ENCODE results near the gene OSER1. TPM values are rescaled to one million over a fixed set of nuclear protein-coding genes. Genes with fewer than 3 reads are reported as not detected.

The OSER1 gene
- total RNA-seq, 4 donors from 2014 or later, result 45.2 to 94.4 (median 71.0) TPM

GRCh38 chr20:44203161-44203560 is 7.4 kb downstream of the OSER1 start:
- no peak overlapping the region for H3K4me3 ChIP-seq
- 49% methylated on average over 2 of the region's 2 CpGs for WGBS
- H3K27ac ChIP-seq (replicated peaks in 1 of 4), result peak overlapping the region; percentile 61 to 99 (median 86)
- H3K36me3 ChIP-seq, result peaks cover 8 to 70% (median 48%) of the 10 kb centered on the region in 4 donors
- no peak for DNase-seq (ENCODE audit: extremely low spot score)
- H3K9me3 ChIP-seq, result no peaks in the 10 kb centered on the region
- H3K4me1 ChIP-seq, result peaks cover 76 to 93% (median 87%) of the 10 kb centered on the region in 4 donors
- intact Hi-C loops (cut with DNase I), result no loop called here
- H3K27me3 ChIP-seq, result no peaks in the 10 kb centered on the region
- TF ChIP-seq, protein P1, sequence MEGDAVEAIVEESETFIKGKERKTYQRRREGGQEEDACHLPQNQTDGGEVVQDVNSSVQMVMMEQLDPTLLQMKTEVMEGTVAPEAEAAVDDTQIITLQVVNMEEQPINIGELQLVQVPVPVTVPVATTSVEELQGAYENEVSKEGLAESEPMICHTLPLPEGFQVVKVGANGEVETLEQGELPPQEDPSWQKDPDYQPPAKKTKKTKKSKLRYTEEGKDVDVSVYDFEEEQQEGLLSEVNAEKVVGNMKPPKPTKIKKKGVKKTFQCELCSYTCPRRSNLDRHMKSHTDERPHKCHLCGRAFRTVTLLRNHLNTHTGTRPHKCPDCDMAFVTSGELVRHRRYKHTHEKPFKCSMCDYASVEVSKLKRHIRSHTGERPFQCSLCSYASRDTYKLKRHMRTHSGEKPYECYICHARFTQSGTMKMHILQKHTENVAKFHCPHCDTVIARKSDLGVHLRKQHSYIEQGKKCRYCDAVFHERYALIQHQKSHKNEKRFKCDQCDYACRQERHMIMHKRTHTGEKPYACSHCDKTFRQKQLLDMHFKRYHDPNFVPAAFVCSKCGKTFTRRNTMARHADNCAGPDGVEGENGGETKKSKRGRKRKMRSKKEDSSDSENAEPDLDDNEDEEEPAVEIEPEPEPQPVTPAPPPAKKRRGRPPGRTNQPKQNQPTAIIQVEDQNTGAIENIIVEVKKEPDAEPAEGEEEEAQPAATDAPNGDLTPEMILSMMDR (IDR thresholded peaks at IDR 0.05), result no peak
- no peak for TF ChIP-seq EP300 (IDR thresholded peaks at IDR 0.05)
- no peak for TF ChIP-seq POLR2A (IDR thresholded peaks at IDR 0.05; ENCODE audit: low read depth)
- TF ChIP-seq POLR2AphosphoS5 (IDR thresholded peaks at IDR 0.05), result peak; percentile 40 to 51

DNA sequence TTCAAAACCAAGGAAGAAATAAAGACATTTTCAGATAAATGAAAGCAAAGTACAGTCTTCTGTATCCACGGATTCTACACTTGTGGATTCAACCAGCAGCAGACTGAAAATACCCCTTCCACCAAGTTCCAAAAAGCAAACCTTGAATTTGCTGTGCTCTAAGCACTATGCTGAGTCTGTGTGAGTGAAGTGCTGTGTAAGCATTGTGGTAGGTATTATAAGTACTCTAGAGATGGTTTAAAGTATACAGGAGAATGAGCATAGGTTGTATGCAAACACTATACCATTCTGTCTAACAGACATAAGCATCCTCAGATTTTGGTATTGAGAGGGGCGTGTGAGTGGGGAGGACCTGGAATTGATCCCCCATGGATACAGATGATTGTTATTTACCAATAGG is 9.6 kb downstream of the OSER1 start:
- H3K27ac ChIP-seq (replicated peaks in 1 of 4), result peak overlapping the region; percentile 61 to 99 (median 86)
- peaks cover 25 to 87% (median 63%) of the 10 kb centered on the region in 4 donors for H3K36me3 ChIP-seq
- H3K4me3 ChIP-seq, result no peak overlapping the region
- intact Hi-C loops (cut with DNase I), result no loop called here
- TF ChIP-seq, protein P1 (IDR thresholded peaks at IDR 0.05), result no peak
- TF ChIP-seq POLR2AphosphoS5 (IDR thresholded peaks at IDR 0.05) (no peak), POLR2A (IDR thresholded peaks at IDR 0.05; ENCODE audit: low read depth) (no peak), EP300 (IDR thresholded peaks at IDR 0.05) (no peak)
- no peak for DNase-seq (ENCODE audit: extremely low spot score)
- no peaks in the 10 kb centered on the region for H3K9me3 ChIP-seq
- peaks cover 55 to 74% (median 72%) of the 10 kb centered on the region in 4 donors for H3K4me1 ChIP-seq
- no peaks in the 10 kb centered on the region for H3K27me3 ChIP-seq
- 61% methylated on average over 2 of the region's 2 CpGs for WGBS

GRCh38 chr20:44200371-44200770 is 10.2 kb downstream of the OSER1 start:
- TF ChIP-seq, protein P1 (IDR thresholded peaks at IDR 0.05), result no peak
- TF ChIP-seq EP300 (IDR thresholded peaks at IDR 0.05) (no peak), POLR2AphosphoS5 (IDR thresholded peaks at IDR 0.05) (no peak), POLR2A (IDR thresholded peaks at IDR 0.05; ENCODE audit: low read depth) (no peak)
- Histone ChIP-seq H3K27me3 (no peaks in the 10 kb centered on the region), H3K27ac (replicated peaks in 1 of 4) (peak overlapping the region; percentile 61 to 99 (median 86)), H3K4me3 (no peak overlapping the region), H3K9me3 (no peaks in the 10 kb centered on the region), H3K4me1 (peaks cover 50 to 68% (median 67%) of the 10 kb centered on the region in 4 donors), H3K36me3 (peaks cover 25 to 86% (median 63%) of the 10 kb centered on the region in 4 donors)
- intact Hi-C loops (cut with DNase I), result no loop called here
- 66% methylated on average over 4 of the region's 4 CpGs for WGBS
- no peak for DNase-seq (ENCODE audit: extremely low spot score)

DNA sequence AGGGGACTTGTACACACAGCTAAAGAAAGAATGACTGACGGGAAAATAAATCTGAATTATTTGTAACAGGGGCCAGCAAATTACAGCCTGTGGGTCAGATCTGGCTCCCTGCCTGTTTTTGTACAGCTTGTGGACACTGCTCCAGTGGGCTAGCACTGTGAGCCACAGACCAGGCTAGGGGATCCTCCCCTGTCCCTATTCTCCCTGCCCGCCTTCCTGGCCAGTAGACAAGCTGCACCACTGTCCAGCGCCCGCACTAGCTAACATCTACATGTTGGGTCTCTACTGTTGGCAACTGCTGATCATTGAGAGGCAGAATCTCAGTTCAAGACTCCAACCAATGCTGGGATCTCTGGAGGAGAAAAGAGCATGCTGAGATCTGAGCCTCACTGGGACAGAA is 10.7 kb downstream of the OSER1 start:
- TF ChIP-seq POLR2A (IDR thresholded peaks at IDR 0.05; ENCODE audit: low read depth) (no peak), EP300 (IDR thresholded peaks at IDR 0.05) (no peak), POLR2AphosphoS5 (IDR thresholded peaks at IDR 0.05) (no peak)
- TF ChIP-seq, protein P1 (IDR thresholded peaks at IDR 0.05), result no peak
- intact Hi-C loops (cut with DNase I), result loop anchor here (5.0 kb wide), 1 partner anchor 448 kb away; no protein-coding TSS in a partner anchor
- Histone ChIP-seq H3K27ac (replicated peaks in 1 of 4) (peak overlapping the region; percentile 61 to 99 (median 86)), H3K4me3 (no peak overlapping the region), H3K9me3 (no peaks in the 10 kb centered on the region), H3K27me3 (no peaks in the 10 kb centered on the region), H3K4me1 (peaks cover 47 to 63% (median 62%) of the 10 kb centered on the region in 4 donors), H3K36me3 (peaks cover 25 to 81% (median 60%) of the 10 kb centered on the region in 4 donors)
- 85% methylated on average over 2 of the region's 4 CpGs for WGBS
- DNase-seq (ENCODE audit: extremely low spot score), result no peak

DNA sequence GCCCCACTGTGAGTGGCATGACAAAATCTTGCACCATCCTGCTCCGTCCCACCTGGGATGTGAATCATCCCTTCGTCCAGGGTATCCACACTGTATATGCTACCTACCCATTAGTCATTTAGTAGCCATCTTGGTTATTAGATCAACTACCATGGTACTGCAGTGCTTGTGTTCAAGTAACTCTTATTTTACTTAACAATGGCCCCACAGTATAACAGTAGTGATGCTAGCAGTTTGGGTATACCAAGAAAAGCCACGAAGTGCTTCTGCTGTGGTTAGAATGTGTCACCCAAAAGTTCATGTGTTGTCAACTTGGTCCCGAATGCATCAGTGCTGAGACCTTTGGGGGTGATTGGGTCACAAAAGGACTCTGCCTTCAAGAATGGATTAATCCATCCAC is 11.7 kb downstream of the OSER1 start:
- no peak for TF ChIP-seq EP300 (IDR thresholded peaks at IDR 0.05)
- TF ChIP-seq, protein P1 (IDR thresholded peaks at IDR 0.05), result no peak
- DNase-seq (ENCODE audit: extremely low spot score), result no peak
- intact Hi-C loops (cut with DNase I), result loop anchor here (5.0 kb wide), 1 partner anchor 447 kb away; no protein-coding TSS in a partner anchor
- Histone ChIP-seq H3K27me3 (no peaks in the 10 kb centered on the region), H3K4me1 (peaks cover 38 to 53% (median 52%) of the 10 kb centered on the region in 4 donors), H3K4me3 (no peak overlapping the region), H3K36me3 (peaks cover 25 to 75% (median 57%) of the 10 kb centered on the region in 4 donors), H3K27ac (replicated peaks in 1 of 4) (peak overlapping the region in 1 of 4 donors; percentile 99), H3K9me3 (no peaks in the 10 kb centered on the region)
- WGBS, result 87% methylated on average over 4 of the region's 4 CpGs

Measured in esophagus muscularis mucosa (tissue), 4 donors.